Measurements from ENCODE around the gene DNAJC10. TPM values are rescaled to one million over a fixed set of nuclear protein-coding genes. Genes with fewer than 3 reads are reported as not detected.

The DNAJC10 gene
- total and polyA plus RNA-seq, 9 of the 15 experiments (the other 6 are each of a cell fraction or from before 2014, with no cell fraction given) = 9.8 to 77.7 (median 57.3) TPM

GRCh38 chr2:182745061-182745460, 29.0 kb downstream of the DNAJC10 start:
- Histone ChIP-seq H3K4me3 (no peak overlapping the region), H3K4me2 (ENCODE audit: insufficient read depth, low read length) (no peak overlapping the region), H3K9ac (ENCODE audit: insufficient read depth in 1 of 2, low read depth in 2 of 2, low read length in 2 of 2) (no peak overlapping the region), H3K9me3 (replicated peaks; ENCODE audit: control insufficient read depth, insufficient read depth, low read depth, low read length) (no peaks in the 10 kb centered on the region), H3K4me1 (replicated peaks in 1 of 2; ENCODE audit: control insufficient read depth in 2 of 2, insufficient read depth in 2 of 2, low read length in 2 of 2) (no peaks in the 10 kb centered on the region), H3K27ac (ENCODE audit: extremely low read depth, low read depth, low read length) (no peak overlapping the region), H3K27me3 (ENCODE audit: control insufficient read depth in 2 of 2, insufficient read depth in 2 of 2, low read length in 2 of 2) (no peaks in the 10 kb centered on the region), H3K79me2 (ENCODE audit: control insufficient read depth, insufficient read depth, low read length) (no peaks in the 10 kb centered on the region), H2AFZ (ENCODE audit: low read depth, low read length) (no peak overlapping the region), H4K20me1 (replicated peaks; ENCODE audit: control insufficient read depth, insufficient read depth, low read length) (no peaks in the 10 kb centered on the region), H3K9me1 (ENCODE audit: control insufficient read depth, insufficient read depth, low read length) (no peaks in the 10 kb centered on the region), H3K36me3 (ENCODE audit: control insufficient read depth, insufficient read depth, low read length) (peaks cover 48% of the 10 kb centered on the region)
- ATAC-seq (no peak), DNase-seq (ENCODE audit: extremely low read depth in 1 of 4, low spot score in 3 of 4) (no peak), FAIRE-seq (no peak)
- no TSS peak for BruUV-seq (replicated peaks)
- in situ Hi-C loops (cut with MboI) = no loop called here
- intact Hi-C loops (cut with micrococcal nuclease) = no loop called here
- 79% methylated on average over 2 of the region's 2 CpGs for WGBS (ENCODE audit: insufficient coverage, low coverage, missing lambda C conversion rate)
- POLR2A ChIA-PET = no interaction called here
- CTCF ChIA-PET (ENCODE audit: low intra/inter-chr PET ratio) = no interaction called here
- TF ChIP-seq NFIC (IDR thresholded peaks at IDR 0.05) = no peak
- no peak for TF ChIP-seq BCL6 (CRISPR knock-in tag; IDR thresholded peaks at IDR 0.05)
- no peak for TF ChIP-seq TARDBP (IDR thresholded peaks at IDR 0.05)
- no peak for TF ChIP-seq MYBL2 (IDR thresholded peaks at IDR 0.05; ENCODE audit: low read depth)
- no peak for TF ChIP-seq MYBL2 (CRISPR knock-in tag; IDR thresholded peaks at IDR 0.05; ENCODE audit: borderline replicate concordance)
- TF ChIP-seq ZNF507 (tag; conservative IDR thresholded peaks at IDR 0.05) = no peak
- TF ChIP-seq ZNF77 (CRISPR knock-in tag; IDR thresholded peaks at IDR 0.05) = no peak
- no peak for TF ChIP-seq THRA (IDR thresholded peaks at IDR 0.05)
- TF ChIP-seq ZMIZ1 (IDR thresholded peaks at IDR 0.05; ENCODE audit: low read depth in 2 of 2, low read length in 2 of 2) = no peak
- TF ChIP-seq ZNF644 (tag; IDR thresholded peaks at IDR 0.05; ENCODE audit: low read depth) = no peak
- TF ChIP-seq CTCF (IDR thresholded peaks at IDR 0.05 in 2 of 3, conservative IDR thresholded peaks at IDR 0.05 in 1 of 3; ENCODE audit: insufficient read depth in 2 of 3, low read depth in 1 of 3, low read length in 3 of 3) = no peak
- TF ChIP-seq FOXK1 (CRISPR knock-in tag; IDR thresholded peaks at IDR 0.05; ENCODE audit: borderline replicate concordance) = no peak
- TF ChIP-seq RBM34 (IDR thresholded peaks at IDR 0.05; ENCODE audit: borderline replicate concordance, insufficient read depth, low read length) = no peak
- no peak for TF ChIP-seq SAFB2 (IDR thresholded peaks at IDR 0.05; ENCODE audit: borderline replicate concordance, low read depth, low read length, severe bottlenecking)
- no peak for TF ChIP-seq KHSRP (IDR thresholded peaks at IDR 0.05)
- no peak for TF ChIP-seq ZNF449 (CRISPR knock-in tag; IDR thresholded peaks at IDR 0.05)
